ENCODE results near the gene BDKRB1. TPM values are rescaled to one million over a fixed set of nuclear protein-coding genes. Genes with fewer than 3 reads are reported as not detected.
"Not testable (repeated sequence)": the region's sequence is repeated elsewhere in the genome, so short reads cannot be mapped to it uniquely, and the experiment has no call there.

The BDKRB1 gene
- polyA plus RNA-seq, 3 donors, result not detected

DNA sequence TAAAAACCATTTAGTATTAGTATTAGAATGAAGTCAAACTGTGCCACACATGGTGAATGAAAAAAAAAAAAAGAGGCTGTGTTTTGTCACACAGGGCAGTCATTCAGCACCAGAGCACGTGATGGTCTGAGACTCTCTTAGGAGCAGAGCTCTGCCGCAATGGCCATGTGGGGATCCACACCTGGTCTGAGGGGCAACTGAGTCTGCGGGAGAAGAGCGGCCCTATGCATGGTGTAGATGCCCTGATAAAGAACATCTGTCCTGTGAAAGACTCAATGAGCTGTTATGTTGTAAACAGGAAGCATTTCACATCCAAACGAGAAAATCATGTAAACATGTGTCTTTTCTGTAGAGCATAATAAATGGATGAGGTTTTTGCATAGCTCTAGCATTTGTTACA, 12.2 kb upstream of the BDKRB1 start:
- no peaks in the 10 kb centered on the region for H3K36me3 ChIP-seq (replicated peaks in 1 of 2; ENCODE audit: control insufficient read depth in 1 of 2, insufficient read depth in 2 of 2, low read length in 2 of 2)
- TF ChIP-seq, protein P1, sequence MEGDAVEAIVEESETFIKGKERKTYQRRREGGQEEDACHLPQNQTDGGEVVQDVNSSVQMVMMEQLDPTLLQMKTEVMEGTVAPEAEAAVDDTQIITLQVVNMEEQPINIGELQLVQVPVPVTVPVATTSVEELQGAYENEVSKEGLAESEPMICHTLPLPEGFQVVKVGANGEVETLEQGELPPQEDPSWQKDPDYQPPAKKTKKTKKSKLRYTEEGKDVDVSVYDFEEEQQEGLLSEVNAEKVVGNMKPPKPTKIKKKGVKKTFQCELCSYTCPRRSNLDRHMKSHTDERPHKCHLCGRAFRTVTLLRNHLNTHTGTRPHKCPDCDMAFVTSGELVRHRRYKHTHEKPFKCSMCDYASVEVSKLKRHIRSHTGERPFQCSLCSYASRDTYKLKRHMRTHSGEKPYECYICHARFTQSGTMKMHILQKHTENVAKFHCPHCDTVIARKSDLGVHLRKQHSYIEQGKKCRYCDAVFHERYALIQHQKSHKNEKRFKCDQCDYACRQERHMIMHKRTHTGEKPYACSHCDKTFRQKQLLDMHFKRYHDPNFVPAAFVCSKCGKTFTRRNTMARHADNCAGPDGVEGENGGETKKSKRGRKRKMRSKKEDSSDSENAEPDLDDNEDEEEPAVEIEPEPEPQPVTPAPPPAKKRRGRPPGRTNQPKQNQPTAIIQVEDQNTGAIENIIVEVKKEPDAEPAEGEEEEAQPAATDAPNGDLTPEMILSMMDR (IDR thresholded peaks at IDR 0.05), result no peak
- peaks cover 5 to 8% (median 5%) of the 10 kb centered on the region in 3 donors for H3K27me3 Mint-ChIP-seq (ENCODE audit: low read depth in 3 of 3)
- no peak overlapping the region for H3K9ac ChIP-seq (ENCODE audit: insufficient read depth, low read length, poor library complexity, severe bottlenecking)
- no peaks in the 10 kb centered on the region for H3K36me3 Mint-ChIP-seq
- H3K27me3 ChIP-seq (ENCODE audit: control insufficient read depth in 2 of 2, insufficient read depth in 2 of 2, low read length in 2 of 2), result no peaks in the 10 kb centered on the region
- peaks cover 0 to 10% (median 7%) of the 10 kb centered on the region in 7 donors for H3K9me3 Mint-ChIP-seq
- H3K9me3 ChIP-seq (replicated peaks in 1 of 2; ENCODE audit: control insufficient read depth in 1 of 2, insufficient read depth in 1 of 2, low read length in 2 of 2), result peaks cover 0 to 6% of the 10 kb centered on the region in 2 donors
- H3K4me1 ChIP-seq (ENCODE audit: control insufficient read depth in 1 of 2, insufficient read depth in 2 of 2, low read length in 2 of 2), result peaks cover 4 to 7% of the 10 kb centered on the region in 2 donors
- peaks cover 4% of the 10 kb centered on the region for H3K4me1 Mint-ChIP-seq
- H3K27ac ChIP-seq (ENCODE audit: low read depth in 1 of 2, low read length in 2 of 2), result no peak overlapping the region
- H3K4me3 Mint-ChIP-seq, result no peak overlapping the region
- H3K4me2 ChIP-seq (replicated peaks; ENCODE audit: extremely low read depth, low read length, poor library complexity, severe bottlenecking), result no peak overlapping the region
- H2AFZ ChIP-seq (ENCODE audit: insufficient read depth, low read depth, low read length, poor library complexity, severe bottlenecking), result no peak overlapping the region
- intact Hi-C loops (cut with micrococcal nuclease), result no loop called here
- 94% methylated on average over 4 of the region's 5 CpGs for WGBS (ENCODE audit: insufficient coverage)
- no peak for DNase-seq
- no peaks in the 10 kb centered on the region for H3K79me2 ChIP-seq (ENCODE audit: insufficient read depth, low read length)
- H3K27ac Mint-ChIP-seq, result no peak overlapping the region
- no peak overlapping the region for H3K4me3 ChIP-seq (replicated peaks in 1 of 3; ENCODE audit: low read depth in 2 of 3, low read length in 3 of 3)
- H4K20me1 ChIP-seq (ENCODE audit: insufficient read depth, low read length), result no peaks in the 10 kb centered on the region

DNA sequence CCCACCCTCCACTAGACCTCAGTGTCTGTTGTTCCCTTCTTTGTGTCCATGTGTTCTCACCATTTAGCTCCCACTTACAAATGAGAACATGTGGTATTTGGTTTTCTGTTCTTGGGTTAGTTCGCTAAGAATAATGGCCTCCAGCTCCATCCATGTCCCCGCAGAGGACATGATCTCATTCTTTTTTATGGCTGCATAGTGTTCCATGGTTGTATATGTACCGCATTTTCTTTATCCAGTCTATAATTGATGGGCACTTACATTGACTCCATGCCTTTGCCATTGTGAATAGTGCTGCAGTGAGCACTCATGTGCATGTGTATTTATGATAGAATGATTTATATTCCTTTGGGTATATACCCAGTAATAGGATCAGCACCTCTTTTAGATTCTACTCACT, 10.9 kb upstream of the BDKRB1 start:
- peaks cover 0 to 10% (median 7%) of the 10 kb centered on the region in 7 donors for H3K9me3 Mint-ChIP-seq
- peaks cover 15 to 19% of the 10 kb centered on the region in 2 donors for H3K4me1 ChIP-seq (ENCODE audit: control insufficient read depth in 1 of 2, insufficient read depth in 2 of 2, low read length in 2 of 2)
- H3K9me3 ChIP-seq (replicated peaks in 1 of 2; ENCODE audit: control insufficient read depth in 1 of 2, insufficient read depth in 1 of 2, low read length in 2 of 2); H3K4me2 ChIP-seq (replicated peaks; ENCODE audit: extremely low read depth, low read length, poor library complexity, severe bottlenecking); H3K4me3 ChIP-seq (replicated peaks in 1 of 3; ENCODE audit: low read depth in 2 of 3, low read length in 3 of 3); H3K36me3 ChIP-seq (replicated peaks in 1 of 2; ENCODE audit: control insufficient read depth in 1 of 2, insufficient read depth in 2 of 2, low read length in 2 of 2); H3K4me3 Mint-ChIP-seq; H3K36me3 Mint-ChIP-seq; DNase-seq; H3K27me3 ChIP-seq (ENCODE audit: control insufficient read depth in 2 of 2, insufficient read depth in 2 of 2, low read length in 2 of 2); H4K20me1 ChIP-seq (ENCODE audit: insufficient read depth, low read length); H3K9ac ChIP-seq (ENCODE audit: insufficient read depth, low read length, poor library complexity, severe bottlenecking); H3K27me3 Mint-ChIP-seq (ENCODE audit: low read depth in 3 of 3); H2AFZ ChIP-seq (ENCODE audit: insufficient read depth, low read depth, low read length, poor library complexity, severe bottlenecking); intact Hi-C loops (cut with micrococcal nuclease); H3K27ac ChIP-seq (ENCODE audit: low read depth in 1 of 2, low read length in 2 of 2); H3K79me2 ChIP-seq (ENCODE audit: insufficient read depth, low read length): not testable (repeated sequence)
- peaks cover 17% of the 10 kb centered on the region for H3K4me1 Mint-ChIP-seq
- H3K27ac Mint-ChIP-seq, result peak overlapping the region in 1 of 7 donors; percentile 76
- no CpG with 5 or more reads among the region's 3 CpGs for WGBS (ENCODE audit: insufficient coverage)
